Type B pancreatic cell (in vitro differentiated cells): Measurements from ENCODE around the gene PI4KA. TPM values are rescaled to one million over a fixed set of nuclear protein-coding genes. Genes with fewer than 3 reads are reported as not detected.

ENCODE experiments used
- DNase-seq: peaks from one replicate; pipeline ENCODE4 v3.0.0; 2021; ENCODE audit warnings: mixed read lengths; ENCODE audit not compliant: unreplicated experiment; ENCODE audit errors: extremely low spot score
- H3K27ac Mint-ChIP-seq: 2 replicates; pipeline ENCODE4 v1.8.0; 2021; ENCODE audit warnings: mild to moderate bottlenecking, mixed read lengths
- H3K27me3 Mint-ChIP-seq: 2 replicates; pipeline ENCODE4 v1.8.0; 2021; ENCODE audit warnings: mixed read lengths
- H3K36me3 Mint-ChIP-seq: 2 replicates; pipeline ENCODE4 v1.8.0; 2021; ENCODE audit warnings: mixed read lengths
- H3K4me1 Mint-ChIP-seq: one replicate; pipeline ENCODE4 v1.8.0; 2021; ENCODE audit warnings: mixed read lengths; ENCODE audit not compliant: unreplicated experiment
- H3K4me3 Mint-ChIP-seq: 2 replicates; pipeline ENCODE4 v1.8.0; 2021; ENCODE audit warnings: mild to moderate bottlenecking, mixed read lengths
- H3K9me3 Mint-ChIP-seq: 2 replicates; pipeline ENCODE4 v1.8.0; 2021; ENCODE audit warnings: mixed read lengths
- total RNA-seq: library from RNA; stranded (reverse); gene quantifications from 2 replicates; pipeline ENCODE4 v1.2.1, GENCODE V29; 2021; ENCODE audit warnings: low replicate concordance
- TF ChIP-seq, protein P1 (sequence below): fragments of 200-600 bp; sonication (generic); conservative IDR thresholded peaks from 2 replicates; pipeline ENCODE4 v1.5.0; 2021; ENCODE audit warnings: antibody characterized with exemption, mild to moderate bottlenecking

PI4KA gene
- total RNA-seq, 1 donor from 2014 or later: 120 TPM

DNA sequence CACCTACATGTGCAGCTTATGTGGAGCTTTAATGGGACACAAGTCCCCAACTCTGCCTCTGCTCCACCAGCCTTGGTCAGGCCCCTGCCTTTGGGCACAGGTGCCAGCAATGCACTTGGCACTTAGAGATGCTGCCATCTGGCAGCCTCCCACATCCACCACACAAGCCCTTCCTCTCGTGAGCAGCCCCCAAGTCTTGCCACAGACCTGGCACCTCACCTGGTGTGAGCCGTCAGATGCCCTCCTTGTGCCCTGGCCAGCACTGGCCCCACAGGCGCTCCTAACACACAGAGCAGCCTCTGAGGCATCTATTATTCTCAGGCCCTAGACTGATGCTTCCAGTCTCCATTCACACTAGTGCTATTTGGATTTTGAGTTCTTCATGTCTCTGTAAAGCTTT lies 109.2 kb downstream of the PI4KA start:
- Mint-ChIP-seq H3K9me3 (no peaks in the 10 kb centered on the region), H3K4me3 (no peak overlapping the region), H3K27ac (no peak overlapping the region), H3K36me3 (peaks cover 4% of the 10 kb centered on the region), H3K4me1 (no peaks in the 10 kb centered on the region), H3K27me3 (no peaks in the 10 kb centered on the region)
- no peak for DNase-seq
- TF ChIP-seq, protein P1, sequence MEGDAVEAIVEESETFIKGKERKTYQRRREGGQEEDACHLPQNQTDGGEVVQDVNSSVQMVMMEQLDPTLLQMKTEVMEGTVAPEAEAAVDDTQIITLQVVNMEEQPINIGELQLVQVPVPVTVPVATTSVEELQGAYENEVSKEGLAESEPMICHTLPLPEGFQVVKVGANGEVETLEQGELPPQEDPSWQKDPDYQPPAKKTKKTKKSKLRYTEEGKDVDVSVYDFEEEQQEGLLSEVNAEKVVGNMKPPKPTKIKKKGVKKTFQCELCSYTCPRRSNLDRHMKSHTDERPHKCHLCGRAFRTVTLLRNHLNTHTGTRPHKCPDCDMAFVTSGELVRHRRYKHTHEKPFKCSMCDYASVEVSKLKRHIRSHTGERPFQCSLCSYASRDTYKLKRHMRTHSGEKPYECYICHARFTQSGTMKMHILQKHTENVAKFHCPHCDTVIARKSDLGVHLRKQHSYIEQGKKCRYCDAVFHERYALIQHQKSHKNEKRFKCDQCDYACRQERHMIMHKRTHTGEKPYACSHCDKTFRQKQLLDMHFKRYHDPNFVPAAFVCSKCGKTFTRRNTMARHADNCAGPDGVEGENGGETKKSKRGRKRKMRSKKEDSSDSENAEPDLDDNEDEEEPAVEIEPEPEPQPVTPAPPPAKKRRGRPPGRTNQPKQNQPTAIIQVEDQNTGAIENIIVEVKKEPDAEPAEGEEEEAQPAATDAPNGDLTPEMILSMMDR: no peak

DNA sequence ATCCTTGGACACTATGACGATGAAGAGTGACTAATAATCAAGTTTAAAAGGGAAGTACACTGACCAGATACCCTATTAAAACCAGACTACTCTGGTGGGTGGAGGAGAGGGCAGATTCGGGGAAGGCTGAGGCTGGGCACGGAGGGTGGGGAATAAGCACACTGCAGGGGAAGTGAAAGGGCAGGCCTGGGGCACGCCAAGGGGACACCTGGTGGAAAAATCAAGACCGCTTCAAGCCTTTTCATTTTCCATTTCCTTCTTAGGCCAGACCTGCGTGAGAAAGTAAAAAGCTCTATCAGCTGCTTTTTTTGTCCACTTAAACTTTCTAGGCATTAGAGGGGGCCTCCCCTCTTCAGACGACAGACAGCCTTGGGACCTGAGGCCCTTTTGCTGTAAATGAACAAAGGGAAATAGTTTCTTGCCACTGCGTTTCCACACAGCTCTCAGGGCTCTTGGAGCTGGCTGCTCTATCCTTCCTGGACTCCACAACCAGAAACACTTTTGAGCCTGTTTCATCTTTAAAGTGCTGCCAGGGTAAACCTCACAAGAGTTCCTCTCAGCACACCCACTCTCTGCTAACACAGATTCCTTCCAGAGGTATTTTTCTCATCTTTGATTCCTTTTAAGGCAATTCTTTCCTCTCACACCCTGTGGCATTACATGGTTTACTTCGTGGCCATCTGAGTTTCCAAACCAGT lies 109.7 kb downstream of the PI4KA start:
- H3K27ac Mint-ChIP-seq: no peak overlapping the region
- no peak overlapping the region for H3K4me3 Mint-ChIP-seq
- H3K27me3 Mint-ChIP-seq: no peaks in the 10 kb centered on the region
- DNase-seq: no peak
- H3K9me3 Mint-ChIP-seq: no peaks in the 10 kb centered on the region
- H3K4me1 Mint-ChIP-seq: no peaks in the 10 kb centered on the region
- TF ChIP-seq, protein P1: no peak
- H3K36me3 Mint-ChIP-seq: peaks cover 4% of the 10 kb centered on the region

DNA sequence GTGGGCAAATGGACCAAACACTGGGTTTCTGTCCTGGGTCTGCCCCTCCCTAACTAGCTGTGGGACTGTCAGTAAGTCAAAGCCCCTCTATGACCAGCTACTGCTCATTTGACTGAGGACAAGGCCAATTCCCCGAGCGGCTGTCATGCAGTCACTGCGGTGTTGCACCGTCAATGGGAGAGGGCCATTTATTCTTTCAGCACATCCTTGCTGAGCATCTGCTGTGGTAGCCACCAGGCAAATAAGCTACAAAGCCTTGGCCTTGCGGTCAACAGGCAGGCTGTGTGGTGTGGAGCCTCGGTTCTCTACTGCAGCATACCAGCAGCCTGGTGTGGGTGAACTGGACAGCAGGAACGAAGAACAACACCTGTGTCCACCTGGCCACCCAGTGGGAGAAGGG lies 110.5 kb downstream of the PI4KA start:
- no peaks in the 10 kb centered on the region for H3K9me3 Mint-ChIP-seq
- H3K27me3 Mint-ChIP-seq: no peaks in the 10 kb centered on the region
- peaks cover 4% of the 10 kb centered on the region for H3K36me3 Mint-ChIP-seq
- DNase-seq: no peak
- no peaks in the 10 kb centered on the region for H3K4me1 Mint-ChIP-seq
- TF ChIP-seq, protein P1: no peak
- no peak overlapping the region for H3K27ac Mint-ChIP-seq
- H3K4me3 Mint-ChIP-seq: no peak overlapping the region

DNA sequence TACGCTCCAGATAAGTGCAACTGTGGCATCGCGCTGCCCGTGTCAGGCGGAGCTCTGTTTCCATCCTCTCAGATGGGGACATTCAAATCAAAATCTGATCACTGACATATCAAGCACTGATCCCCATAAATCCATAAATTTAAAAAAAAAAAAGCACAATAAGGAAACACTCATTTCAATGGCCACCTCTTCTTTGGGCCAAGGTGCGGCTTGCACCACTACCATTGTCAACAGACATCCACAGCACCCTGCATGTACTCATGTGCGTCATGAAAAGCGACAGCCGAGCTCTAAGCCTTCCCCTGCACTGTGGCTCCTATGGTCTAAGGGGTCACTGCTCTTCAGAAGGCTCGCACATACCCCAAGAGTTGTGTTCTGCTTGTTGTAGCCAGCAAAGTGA lies 111.4 kb downstream of the PI4KA start:
- no peaks in the 10 kb centered on the region for H3K4me1 Mint-ChIP-seq
- no peak overlapping the region for H3K4me3 Mint-ChIP-seq
- DNase-seq: no peak
- no peaks in the 10 kb centered on the region for H3K27me3 Mint-ChIP-seq
- no peak overlapping the region for H3K27ac Mint-ChIP-seq
- no peaks in the 10 kb centered on the region for H3K9me3 Mint-ChIP-seq
- TF ChIP-seq, protein P1: no peak
- H3K36me3 Mint-ChIP-seq: no peaks in the 10 kb centered on the region

DNA sequence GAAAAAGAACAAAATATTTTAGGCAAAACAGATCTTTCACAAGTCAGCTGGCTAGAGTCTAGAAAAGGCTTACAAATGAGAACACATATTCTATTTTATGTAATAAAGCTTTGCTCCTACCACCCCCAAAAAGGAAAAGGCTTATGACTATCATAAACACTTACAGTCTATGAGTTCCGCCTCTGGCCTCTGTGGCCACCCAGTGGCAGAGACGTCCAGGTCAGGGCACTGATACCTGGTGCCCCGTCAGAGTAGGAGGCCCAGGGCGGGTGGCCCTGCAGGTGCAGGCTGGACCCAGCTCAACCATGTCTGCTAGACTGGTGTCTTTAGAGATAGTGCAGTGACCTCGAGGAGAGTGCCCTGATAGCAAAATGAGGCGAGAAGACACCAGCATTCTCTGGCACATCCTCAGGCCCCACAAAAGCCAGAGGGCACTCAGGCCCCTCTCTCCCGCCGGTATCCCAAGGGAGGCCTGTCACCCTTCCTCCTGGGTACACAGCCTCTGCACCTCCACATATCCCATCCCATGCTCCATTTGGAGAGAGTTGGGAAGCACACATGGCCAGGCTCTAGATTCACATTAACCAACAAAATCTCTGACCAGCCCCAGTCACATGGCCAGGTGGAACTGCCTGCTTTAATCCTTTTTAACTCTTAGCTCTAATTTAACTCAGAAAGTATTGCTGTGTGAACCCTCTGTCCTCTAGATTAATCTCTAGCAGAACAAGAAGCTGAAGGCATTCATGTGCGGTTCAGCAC lies 112.0 kb downstream of the PI4KA start:
- Mint-ChIP-seq H3K9me3 (no peaks in the 10 kb centered on the region), H3K4me3 (no peak overlapping the region), H3K36me3 (peaks cover 4% of the 10 kb centered on the region), H3K27ac (peak overlapping the region; percentile 34), H3K4me1 (no peaks in the 10 kb centered on the region), H3K27me3 (no peaks in the 10 kb centered on the region)
- DNase-seq: no peak
- TF ChIP-seq, protein P1: no peak
